ENCODE results near the gene GPC1.

Gene GPC1

GRCh38 chr2:240498171-240498957 lies 62.9 kb downstream of the GPC1 start:
- TF ChIP-seq GATA1 (IDR thresholded peaks at IDR 0.05; ENCODE audit: low read depth, low read length) = no peak
- no peak for TF ChIP-seq POLR2A (IDR thresholded peaks at IDR 0.05; ENCODE audit: low read length)
- DNase-seq = no peak

- TF ChIP-seq POLR2A (IDR thresholded peaks at IDR 0.05; ENCODE audit: low read length) = no peak
- no peak for DNase-seq
Measured at GRCh38 chr2:240498958-240499260, 63.4 kb downstream of the GPC1 start.

- DNase-seq = no peak
- TF ChIP-seq GATA1 (IDR thresholded peaks at IDR 0.05; ENCODE audit: low read depth, low read length) = no peak
- TF ChIP-seq POLR2A (IDR thresholded peaks at IDR 0.05; ENCODE audit: low read length) = no peak
Measured at GRCh38 chr2:240499309-240500301, 64.1 kb downstream of the GPC1 start.

- TF ChIP-seq POLR2A (IDR thresholded peaks at IDR 0.05; ENCODE audit: low read length) (no peak), GATA1 (IDR thresholded peaks at IDR 0.05; ENCODE audit: low read depth, low read length) (no peak)
- DNase-seq = no peak
Measured at GRCh38 chr2:240500561-240501423, 65.3 kb downstream of the GPC1 start.

GRCh38 chr2:240501531-240501991 lies 66.1 kb downstream of the GPC1 start:
- no peak for TF ChIP-seq POLR2A (IDR thresholded peaks at IDR 0.05; ENCODE audit: low read length)
- TF ChIP-seq GATA1 (IDR thresholded peaks at IDR 0.05; ENCODE audit: low read depth, low read length) = no peak
- DNase-seq = no peak

- no peak for DNase-seq
- TF ChIP-seq GATA1 (IDR thresholded peaks at IDR 0.05; ENCODE audit: low read depth, low read length) = no peak
- TF ChIP-seq POLR2A (IDR thresholded peaks at IDR 0.05; ENCODE audit: low read length) = no peak
Measured at GRCh38 chr2:240502059-240502429, 66.6 kb downstream of the GPC1 start.

- TF ChIP-seq GATA1 (IDR thresholded peaks at IDR 0.05; ENCODE audit: low read depth, low read length) = no peak
- TF ChIP-seq POLR2A (IDR thresholded peaks at IDR 0.05; ENCODE audit: low read length) = no peak
- no peak for DNase-seq
Measured at GRCh38 chr2:240502430-240503121, 67.1 kb downstream of the GPC1 start.

GRCh38 chr2:240503375-240503774 lies 67.9 kb downstream of the GPC1 start:
- TF ChIP-seq GATA1 (IDR thresholded peaks at IDR 0.05; ENCODE audit: low read depth, low read length) (no peak), POLR2A (IDR thresholded peaks at IDR 0.05; ENCODE audit: low read length) (no peak)
- no peak for DNase-seq

GRCh38 chr2:240503848-240504247 lies 68.4 kb downstream of the GPC1 start:
- no peak for TF ChIP-seq GATA1 (IDR thresholded peaks at IDR 0.05; ENCODE audit: low read depth, low read length)
- no peak for TF ChIP-seq POLR2A (IDR thresholded peaks at IDR 0.05; ENCODE audit: low read length)
- DNase-seq = no peak

- TF ChIP-seq POLR2A (IDR thresholded peaks at IDR 0.05; ENCODE audit: low read length) = no peak
- no peak for TF ChIP-seq GATA1 (IDR thresholded peaks at IDR 0.05; ENCODE audit: low read depth, low read length)
- no peak for DNase-seq
Measured at GRCh38 chr2:240505910-240506309, 70.4 kb downstream of the GPC1 start.

GRCh38 chr2:240506406-240507059 lies 71.1 kb downstream of the GPC1 start:
- DNase-seq = no peak
- TF ChIP-seq POLR2A (IDR thresholded peaks at IDR 0.05; ENCODE audit: low read length) (no peak), GATA1 (IDR thresholded peaks at IDR 0.05; ENCODE audit: low read depth, low read length) (no peak)

- TF ChIP-seq GATA1 (IDR thresholded peaks at IDR 0.05; ENCODE audit: low read depth, low read length) (no peak), POLR2A (IDR thresholded peaks at IDR 0.05; ENCODE audit: low read length) (no peak)
Measured at GRCh38 chr2:240507060-240507777, 71.8 kb downstream of the GPC1 start.

More at GRCh38 chr2:240507060-240507777, 71.8 kb downstream of the GPC1 start:
- DNase-seq = no peak

Data from erythroblast (primary cell).